ENCODE results near the gene SNTG2.

DNA sequence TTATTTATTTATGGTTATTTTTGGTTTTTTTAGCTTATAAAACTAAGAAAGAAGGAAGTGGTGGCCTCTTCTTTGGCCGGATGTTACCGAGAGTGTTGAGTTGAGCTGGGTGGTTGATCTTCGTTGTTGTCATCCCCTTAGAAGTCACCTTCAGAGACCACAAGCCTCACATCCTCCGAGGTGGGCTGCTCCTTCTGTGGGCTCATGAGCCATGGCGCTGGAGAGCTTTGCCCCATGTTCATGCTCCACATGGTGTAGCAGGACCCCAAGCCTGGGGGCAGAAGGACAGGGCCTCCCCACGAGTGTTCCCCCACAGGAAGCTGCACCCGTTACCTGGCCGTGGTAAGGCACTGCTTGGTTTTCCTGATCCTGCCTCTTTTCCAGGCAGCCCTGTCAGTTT lies 23.4 kb downstream of the SNTG2 start:
- TF ChIP-seq CTCF (IDR thresholded peaks at IDR 0.05) (no peak), POLR2A (IDR thresholded peaks at IDR 0.05) (no peak)
